ENCODE results near the gene HSPA1L.

- TF ChIP-seq CTCF (IDR thresholded peaks at IDR 0.05 in 2 of 3, conservative IDR thresholded peaks at IDR 0.05 in 1 of 3; ENCODE audit: borderline replicate concordance in 1 of 3, insufficient read depth in 1 of 3, low read depth in 2 of 3, low read length in 2 of 3) (no peak), ELF1 (IDR thresholded peaks at IDR 0.05; ENCODE audit: borderline replicate concordance, low read depth) (no peak), CBX3 (IDR thresholded peaks at IDR 0.05; ENCODE audit: low read depth) (no peak), POLR2AphosphoS5 (IDR thresholded peaks at IDR 0.05; ENCODE audit: low read depth, low read length) (no peak)
Measured at GRCh38 chr6:31792090-31792374, 23.1 kb downstream of the HSPA1L start.
